Measurements from ENCODE around the gene PSMF1.

Gene PSMF1

DNA sequence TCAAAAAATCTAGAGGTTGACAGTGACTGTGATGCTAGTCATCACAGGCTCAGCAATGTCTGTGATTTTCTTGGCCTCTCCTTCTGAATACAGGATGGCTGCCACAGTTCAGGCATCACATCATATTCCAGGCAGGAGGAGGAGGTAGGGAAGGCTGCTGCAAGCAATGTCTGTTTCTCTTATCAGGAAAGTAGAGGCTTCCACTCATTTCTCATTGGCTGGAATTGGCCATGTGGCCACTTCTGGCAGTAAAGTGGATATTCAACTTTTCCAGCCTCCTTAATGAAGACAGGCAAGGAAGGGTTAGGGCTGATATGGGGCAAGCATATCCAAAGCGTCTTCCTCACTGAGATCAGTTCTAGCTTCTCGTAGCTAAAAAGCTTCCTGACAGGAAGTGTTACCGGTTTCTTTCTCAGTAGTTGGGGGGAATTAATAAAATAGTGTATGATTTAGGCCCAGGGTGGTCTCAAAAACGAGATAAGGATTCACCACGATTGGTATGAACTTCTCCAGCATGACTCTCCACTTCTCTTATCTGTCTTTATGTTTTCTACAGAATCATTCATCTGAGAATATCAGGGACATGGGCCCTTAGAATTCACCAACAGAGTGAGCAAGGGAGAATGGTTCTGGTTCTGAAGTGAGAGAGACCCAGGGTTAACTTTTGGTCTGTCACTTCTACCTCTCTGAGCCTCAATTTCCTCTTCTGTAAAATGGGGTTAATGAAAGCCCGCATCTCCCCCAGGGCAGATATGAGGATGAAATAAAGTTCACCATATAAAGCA, 32.7 kb upstream of the PSMF1 start:
- DNase-seq, result no peak
- Mint-ChIP-seq H3K4me3 (no peak overlapping the region), H3K36me3 (ENCODE audit: low read depth) (peaks cover 12% of the 10 kb centered on the region), H3K27me3 (ENCODE audit: low read depth, poor library complexity) (peaks cover 3% of the 10 kb centered on the region), H3K4me1 (peaks cover 16% of the 10 kb centered on the region), H3K27ac (no peak overlapping the region), H3K9me3 (peaks cover 37% of the 10 kb centered on the region)
- TF ChIP-seq, protein P1, sequence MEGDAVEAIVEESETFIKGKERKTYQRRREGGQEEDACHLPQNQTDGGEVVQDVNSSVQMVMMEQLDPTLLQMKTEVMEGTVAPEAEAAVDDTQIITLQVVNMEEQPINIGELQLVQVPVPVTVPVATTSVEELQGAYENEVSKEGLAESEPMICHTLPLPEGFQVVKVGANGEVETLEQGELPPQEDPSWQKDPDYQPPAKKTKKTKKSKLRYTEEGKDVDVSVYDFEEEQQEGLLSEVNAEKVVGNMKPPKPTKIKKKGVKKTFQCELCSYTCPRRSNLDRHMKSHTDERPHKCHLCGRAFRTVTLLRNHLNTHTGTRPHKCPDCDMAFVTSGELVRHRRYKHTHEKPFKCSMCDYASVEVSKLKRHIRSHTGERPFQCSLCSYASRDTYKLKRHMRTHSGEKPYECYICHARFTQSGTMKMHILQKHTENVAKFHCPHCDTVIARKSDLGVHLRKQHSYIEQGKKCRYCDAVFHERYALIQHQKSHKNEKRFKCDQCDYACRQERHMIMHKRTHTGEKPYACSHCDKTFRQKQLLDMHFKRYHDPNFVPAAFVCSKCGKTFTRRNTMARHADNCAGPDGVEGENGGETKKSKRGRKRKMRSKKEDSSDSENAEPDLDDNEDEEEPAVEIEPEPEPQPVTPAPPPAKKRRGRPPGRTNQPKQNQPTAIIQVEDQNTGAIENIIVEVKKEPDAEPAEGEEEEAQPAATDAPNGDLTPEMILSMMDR (IDR thresholded peaks at IDR 0.05), result no peak

DNA sequence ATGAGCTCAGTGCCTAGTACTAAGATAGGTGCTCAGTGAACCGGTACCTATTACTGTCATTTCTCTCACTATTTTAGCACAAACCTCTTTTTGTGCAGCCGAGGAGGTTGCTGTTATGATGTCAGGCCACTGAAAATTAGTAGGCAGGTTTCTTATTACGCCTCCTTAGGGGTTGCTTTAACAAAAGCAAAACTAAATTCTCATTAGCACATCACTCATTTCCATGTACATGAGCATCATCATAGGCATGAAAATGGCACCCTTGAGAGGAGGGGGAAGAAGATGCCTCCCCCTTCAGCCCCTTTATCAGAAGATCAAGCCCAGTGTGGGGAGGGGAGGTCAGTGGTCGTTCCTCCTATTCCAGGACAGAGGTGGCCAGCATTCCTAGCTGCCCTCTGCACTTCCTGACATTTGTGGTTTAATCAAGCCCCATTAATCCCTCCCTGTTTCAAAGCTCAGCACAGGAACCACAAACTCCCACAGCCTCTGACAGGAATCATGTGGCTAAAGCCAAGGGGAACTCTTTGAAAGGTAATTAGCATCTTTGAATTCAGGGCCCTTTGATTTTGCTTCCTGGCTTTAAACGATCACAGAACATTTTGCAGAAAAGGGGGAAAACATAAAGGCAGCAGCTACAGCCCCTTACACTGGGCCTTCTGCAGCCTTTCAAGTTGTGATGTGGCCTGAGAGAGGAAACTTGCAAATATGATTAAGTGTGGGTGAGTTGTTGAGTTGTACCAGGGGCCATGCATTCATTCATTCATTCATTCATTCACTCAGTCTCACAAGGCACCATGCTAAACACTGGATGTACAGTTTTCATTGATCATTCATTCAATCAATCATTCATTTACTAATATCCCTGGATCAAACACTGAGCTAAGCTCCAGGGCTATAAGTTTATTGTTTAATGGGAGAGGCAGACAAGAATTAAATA, 31.9 kb upstream of the PSMF1 start:
- Mint-ChIP-seq H3K4me3 (no peak overlapping the region), H3K9me3 (peaks cover 43% of the 10 kb centered on the region), H3K36me3 (ENCODE audit: low read depth) (peaks cover 16% of the 10 kb centered on the region), H3K27me3 (ENCODE audit: low read depth, poor library complexity) (peaks cover 3% of the 10 kb centered on the region), H3K4me1 (peaks cover 16% of the 10 kb centered on the region), H3K27ac (no peak overlapping the region)
- no peak for DNase-seq
- TF ChIP-seq, protein P1 (IDR thresholded peaks at IDR 0.05), result no peak

DNA sequence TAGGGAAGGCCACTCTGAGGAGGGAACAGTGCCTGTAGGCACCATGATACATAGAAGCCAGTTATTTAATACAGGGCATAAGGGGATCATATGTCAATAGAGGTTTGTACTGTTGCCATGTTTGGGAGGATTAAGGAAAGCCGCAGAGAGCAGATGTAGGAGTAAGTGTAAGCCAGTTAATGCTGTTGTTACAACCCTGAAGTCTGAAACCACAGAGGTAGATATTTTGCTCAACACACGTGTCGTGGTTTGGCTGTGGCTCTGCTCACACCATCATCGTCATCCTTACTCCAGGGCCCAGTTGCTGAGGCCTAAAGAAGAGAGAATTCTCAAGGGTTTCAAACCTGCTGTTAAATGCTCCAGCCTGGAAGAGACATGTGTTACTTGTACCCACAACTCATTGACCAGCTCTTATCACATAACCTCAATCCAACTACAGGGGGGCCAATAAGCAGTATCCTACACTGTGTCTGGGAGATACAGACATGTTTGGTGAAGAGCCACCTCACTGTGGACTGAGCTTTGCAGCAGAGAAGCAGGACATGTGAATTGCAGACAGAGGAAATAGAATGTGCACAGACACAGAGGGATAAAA, 31.0 kb upstream of the PSMF1 start:
- no peak overlapping the region for H3K4me3 Mint-ChIP-seq
- peaks cover 16% of the 10 kb centered on the region for H3K4me1 Mint-ChIP-seq
- peaks cover 3% of the 10 kb centered on the region for H3K27me3 Mint-ChIP-seq (ENCODE audit: low read depth, poor library complexity)
- no peak for DNase-seq
- H3K27ac Mint-ChIP-seq, result no peak overlapping the region
- peaks cover 16% of the 10 kb centered on the region for H3K36me3 Mint-ChIP-seq (ENCODE audit: low read depth)
- TF ChIP-seq, protein P1 (IDR thresholded peaks at IDR 0.05), result no peak
- H3K9me3 Mint-ChIP-seq, result peaks cover 44% of the 10 kb centered on the region

- H3K4me1 Mint-ChIP-seq, result peaks cover 8% of the 10 kb centered on the region
- peaks cover 40% of the 10 kb centered on the region for H3K9me3 Mint-ChIP-seq
- TF ChIP-seq, protein P1 (IDR thresholded peaks at IDR 0.05), result no peak
- H3K27me3 Mint-ChIP-seq (ENCODE audit: low read depth, poor library complexity), result peaks cover 3% of the 10 kb centered on the region
- peaks cover 5% of the 10 kb centered on the region for H3K36me3 Mint-ChIP-seq (ENCODE audit: low read depth)
- no peak overlapping the region for H3K4me3 Mint-ChIP-seq
- peak overlapping the region; percentile 63 for H3K27ac Mint-ChIP-seq
- no peak for DNase-seq
Observed at GRCh38 chr20:1094751-1095150, 23.7 kb upstream of the PSMF1 start.

GRCh38 chr20:1101533-1101932, 16.9 kb upstream of the PSMF1 start:
- peaks cover 7% of the 10 kb centered on the region for H3K4me1 Mint-ChIP-seq
- no peak overlapping the region for H3K4me3 Mint-ChIP-seq
- TF ChIP-seq, protein P1 (IDR thresholded peaks at IDR 0.05), result no peak

More at GRCh38 chr20:1101533-1101932, 16.9 kb upstream of the PSMF1 start:
- Mint-ChIP-seq H3K36me3 (ENCODE audit: low read depth) (peaks cover 10% of the 10 kb centered on the region), H3K27ac (no peak overlapping the region), H3K9me3 (peaks cover 58% of the 10 kb centered on the region), H3K27me3 (ENCODE audit: low read depth, poor library complexity) (peaks cover 3% of the 10 kb centered on the region)
- no peak for DNase-seq

Data from nephron progenitor cell (in vitro differentiated cells).